Heart left ventricle (tissue), 13 donors: ENCODE measurements around the gene ICA1.
A peak's percentile ranks its signal among the peaks of the same experiment; 100 is the strongest.

ENCODE experiments used
- POLR2A ChIP-seq, 2 donors: fragments of 450-650 bp; IDR thresholded peaks; one replicate each; pipeline ENCODE4 v1.6.1; 2017; ENCODE audit warnings: antibody characterized with exemption in 2 of 2, mild to moderate bottlenecking in 2 of 2, moderate library complexity in 2 of 2
- TF ChIP-seq, protein P1 (sequence below), 12 donors: fragments of 200-600 bp; sonication (generic) in 4 of 12; IDR thresholded peaks; one replicate each; pipeline versions ENCODE4 v1.5.0 to v1.8.0; 2018 to 2022; ENCODE audit warnings: antibody characterized with exemption in 12 of 12, mild to moderate bottlenecking in 5 of 12
- donor health status: ischemic (EF 13 %, LVEDD 7.1; RV severe dilation, severe dysfunction).
- donor health status: DM: no; HTN: yes; CAD: no.
- donor health status: DM: no; HTN: no; CAD: no.
- donor health status: ischemic (EF 25% LVEDD 6.9; RV normal size, moderate dysfunction).
- donor health status: ischemic (EF 25% LVEDD 5.7; RV mildly dilated, moderate dysfunction).
- donor health status: ischemic (EF 35%, LVEDD 5.7; RV mildly dilated, moderate dysfunction).
- donor health status: nonischemic (EF 11% LVEDD 7.7; RV severe dilation, severe dysfunction).
- donor health status: DM: yes; HTN: yes; CAD: no.
- donor health status: PGD.
- donor health status: ischemic (EF 29% LVEDD 5.4; RV normal size, mild dysfunction).
- donor health status: nonischemic (EF 23%, LVEDD 6.1; RV moderate dilation, normal function).

DNA sequence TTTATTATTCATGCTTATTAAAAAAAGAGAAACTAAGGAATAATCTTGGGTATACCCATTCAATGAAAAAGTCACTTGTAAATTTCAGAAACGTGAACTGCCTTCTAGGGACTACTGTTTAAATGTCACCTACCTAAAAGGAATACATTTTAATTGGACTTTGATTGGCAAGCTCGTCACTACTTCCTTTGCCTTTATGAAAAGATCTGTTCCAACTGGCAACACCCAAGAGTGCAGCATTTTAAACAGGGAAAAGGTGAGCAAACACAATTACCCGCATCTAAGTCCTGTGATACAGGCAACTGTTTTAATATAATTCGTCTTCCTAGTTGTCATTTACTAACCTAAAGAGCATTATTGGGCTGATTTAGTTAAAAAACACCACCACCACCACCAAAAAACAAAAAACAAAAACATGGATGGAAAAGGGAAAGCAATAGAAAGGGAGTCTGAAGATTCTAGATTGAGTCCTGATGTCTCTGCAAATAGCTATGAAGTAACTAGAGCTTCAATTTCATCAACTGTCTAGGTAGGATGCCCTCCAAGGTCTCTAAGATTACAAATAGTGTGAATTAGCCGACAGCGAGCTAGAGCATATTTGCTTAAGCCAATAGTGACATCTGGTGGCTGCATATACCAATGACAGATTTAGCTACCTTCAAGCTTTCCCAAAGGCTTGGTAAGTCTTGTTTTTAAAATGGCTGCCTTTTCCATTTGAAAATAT is 33.8 kb upstream of the ICA1 start:
- TF ChIP-seq POLR2A (IDR thresholded peaks at IDR 0.05), result no peak
- TF ChIP-seq, protein P1, sequence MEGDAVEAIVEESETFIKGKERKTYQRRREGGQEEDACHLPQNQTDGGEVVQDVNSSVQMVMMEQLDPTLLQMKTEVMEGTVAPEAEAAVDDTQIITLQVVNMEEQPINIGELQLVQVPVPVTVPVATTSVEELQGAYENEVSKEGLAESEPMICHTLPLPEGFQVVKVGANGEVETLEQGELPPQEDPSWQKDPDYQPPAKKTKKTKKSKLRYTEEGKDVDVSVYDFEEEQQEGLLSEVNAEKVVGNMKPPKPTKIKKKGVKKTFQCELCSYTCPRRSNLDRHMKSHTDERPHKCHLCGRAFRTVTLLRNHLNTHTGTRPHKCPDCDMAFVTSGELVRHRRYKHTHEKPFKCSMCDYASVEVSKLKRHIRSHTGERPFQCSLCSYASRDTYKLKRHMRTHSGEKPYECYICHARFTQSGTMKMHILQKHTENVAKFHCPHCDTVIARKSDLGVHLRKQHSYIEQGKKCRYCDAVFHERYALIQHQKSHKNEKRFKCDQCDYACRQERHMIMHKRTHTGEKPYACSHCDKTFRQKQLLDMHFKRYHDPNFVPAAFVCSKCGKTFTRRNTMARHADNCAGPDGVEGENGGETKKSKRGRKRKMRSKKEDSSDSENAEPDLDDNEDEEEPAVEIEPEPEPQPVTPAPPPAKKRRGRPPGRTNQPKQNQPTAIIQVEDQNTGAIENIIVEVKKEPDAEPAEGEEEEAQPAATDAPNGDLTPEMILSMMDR (IDR thresholded peaks at IDR 0.05), result peak; percentile 55 to 86 (median 76)
